SK-N-SH treated with all-trans-retinoic acid at 6 μM for 48 hours (cell line): ENCODE data around the gene FOLH1.

Source experiments
- ARNTL ChIP-seq: fragments of 450-650 bp; formaldehyde crosslinking; IDR thresholded peaks from 2 replicates; pipeline ENCODE4 v1.5.0; 2020; ENCODE audit warnings: low read depth, mild to moderate bottlenecking, moderate library complexity, borderline replicate concordance
- BACH2 ChIP-seq: fragments of 250-450 bp; sonication (Bioruptor Pico); IDR thresholded peaks from 2 replicates; pipeline ENCODE4 v1.9.0; 2021; ENCODE audit warnings: mild to moderate bottlenecking, borderline replicate concordance
- CREB5 ChIP-seq: fragments of 250-450 bp; sonication (Bioruptor Pico); IDR thresholded peaks from 2 replicates; pipeline ENCODE4 v1.5.1; 2020; ENCODE audit warnings: low read depth, mild to moderate bottlenecking, moderate library complexity
- CSDC2 ChIP-seq: fragments of 250-450 bp; sonication (Bioruptor Pico); IDR thresholded peaks from 2 replicates; pipeline ENCODE4 v1.5.0; 2020; ENCODE audit warnings: mild to moderate bottlenecking, moderate library complexity
- ESRRG ChIP-seq: fragments of 250-450 bp; sonication (Bioruptor Pico); IDR thresholded peaks from 2 replicates; pipeline ENCODE4 v1.6.1; 2021; ENCODE audit warnings: mild to moderate bottlenecking
- GLIS3 ChIP-seq: fragments of 250-450 bp; sonication (Bioruptor Pico); IDR thresholded peaks from 2 replicates; pipeline ENCODE4 v1.5.0; 2020; ENCODE audit warnings: mild to moderate bottlenecking, moderate library complexity
- ISL1 ChIP-seq: fragments of 250-450 bp; sonication (Bioruptor Pico); IDR thresholded peaks from 2 replicates; pipeline ENCODE4 v2.1.2; 2022; ENCODE audit warnings: mild to moderate bottlenecking, moderate library complexity
- PATZ1 ChIP-seq: fragments of 250-450 bp; sonication (Bioruptor Pico); IDR thresholded peaks from 2 replicates; pipeline ENCODE4 v1.8.0; 2020; ENCODE audit warnings: mild to moderate bottlenecking, moderate library complexity, borderline replicate concordance
- PPARA ChIP-seq: fragments of 250-450 bp; sonication (Bioruptor Pico); IDR thresholded peaks from 2 replicates; pipeline ENCODE4 v1.5.0; 2020; ENCODE audit warnings: mild to moderate bottlenecking, borderline replicate concordance
- TCF4 ChIP-seq: fragments of 250-450 bp; sonication (Bioruptor Pico); IDR thresholded peaks from 2 replicates; pipeline ENCODE4 v1.8.0; 2021; ENCODE audit warnings: mild to moderate bottlenecking, moderate library complexity, borderline replicate concordance
- TSHZ2 ChIP-seq: fragments of 250-450 bp; sonication (Bioruptor Pico); IDR thresholded peaks from 2 replicates; pipeline ENCODE4 v1.5.0; 2020; ENCODE audit warnings: mild to moderate bottlenecking, moderate library complexity
- ZFP3 ChIP-seq: fragments of 250-450 bp; sonication (Bioruptor Pico); IDR thresholded peaks from 2 replicates; pipeline ENCODE4 v1.5.0; 2020; ENCODE audit warnings: mild to moderate bottlenecking, moderate library complexity
- ZNF565 ChIP-seq: fragments of 450-650 bp; formaldehyde crosslinking; conservative IDR thresholded peaks from 2 replicates; pipeline ENCODE4 v1.5.0; 2020; ENCODE audit warnings: low read depth, mild to moderate bottlenecking, moderate library complexity
- ZNF70 ChIP-seq: fragments of 450-650 bp; formaldehyde crosslinking; IDR thresholded peaks from 2 replicates; pipeline ENCODE4 v1.5.0; 2020; ENCODE audit warnings: mild to moderate bottlenecking, moderate library complexity

GRCh38 chr11:49208006-49208721 is at the start of gene FOLH1:
- TF ChIP-seq ZNF565 (CRISPR knock-in tag) (no peak), BACH2 (no peak), ISL1 (CRISPR knock-in tag) (no peak), ESRRG (CRISPR knock-in tag) (no peak), PATZ1 (no peak), CSDC2 (CRISPR knock-in tag) (no peak), TSHZ2 (CRISPR knock-in tag) (no peak), CREB5 (no peak), TCF4 (CRISPR knock-in tag) (no peak), PPARA (no peak), GLIS3 (CRISPR knock-in tag) (no peak), ZNF70 (CRISPR knock-in tag) (no peak), ARNTL (no peak), ZFP3 (CRISPR knock-in tag) (no peak)
